ENCODE data around the gene ECI1.
"Not testable (repeated sequence)": the region's sequence is repeated elsewhere in the genome, so short reads cannot be mapped to it uniquely, and the experiment has no call there.

ECI1 gene

GRCh38 chr16:2211923-2212347 lies 39.5 kb downstream of the ECI1 start:
- no peak for DNase-seq (ENCODE audit: low read depth in 2 of 2)

GRCh38 chr16:2210386-2211365 lies 40.7 kb downstream of the ECI1 start, which contains the start of gene BRICD5:
Gene BRICD5, minus strand, starts transcription at chr16:2210863. Its CDS starts 30 bp downstream, at chr16:2210833.
- no peak for DNase-seq (ENCODE audit: low read depth in 2 of 2)

GRCh38 chr16:2210009-2210332 lies 41.4 kb downstream of the ECI1 start:
- no peak for DNase-seq (ENCODE audit: low read depth in 2 of 2)

- DNase-seq (ENCODE audit: low read depth in 2 of 2), result no peak
Observed at GRCh38 chr16:2209258-2210008, 42.0 kb downstream of the ECI1 start.

GRCh38 chr16:2208772-2209171 lies 42.6 kb downstream of the ECI1 start:
- no peak for DNase-seq (ENCODE audit: low read depth in 2 of 2)

- DNase-seq (ENCODE audit: low read depth in 2 of 2), result no peak
Observed at GRCh38 chr16:2208308-2208707, 43.1 kb downstream of the ECI1 start.

- no peak for DNase-seq (ENCODE audit: low read depth in 2 of 2)
Observed at GRCh38 chr16:2207872-2208271, 43.5 kb downstream of the ECI1 start.

- DNase-seq (ENCODE audit: low read depth in 2 of 2), result no peak
Observed at GRCh38 chr16:2206780-2207433, 44.5 kb downstream of the ECI1 start.

GRCh38 chr16:2206420-2206779 lies 45.0 kb downstream of the ECI1 start:
- DNase-seq (ENCODE audit: low read depth in 2 of 2), result no peak

GRCh38 chr16:2205967-2206313 lies 45.4 kb downstream of the ECI1 start:
- no peak for DNase-seq (ENCODE audit: low read depth in 2 of 2)

- DNase-seq (ENCODE audit: low read depth in 2 of 2), result peak; percentile 81 to 87
Observed at GRCh38 chr16:2205104-2205966, 46.1 kb downstream of the ECI1 start, which contains the start of gene MLST8. Gene MLST8, plus strand, starts transcription at chr16:2205454. Its CDS starts 632 bp downstream, at chr16:2206086.

- DNase-seq (ENCODE audit: low read depth in 2 of 2), result no peak
Observed at GRCh38 chr16:2204416-2205103, 46.8 kb downstream of the ECI1 start.

- DNase-seq (ENCODE audit: low read depth in 2 of 2), result not testable (repeated sequence)
Observed at GRCh38 chr16:2203119-2203688, 48.2 kb downstream of the ECI1 start.

GRCh38 chr16:2200313-2200712 lies 51.1 kb downstream of the ECI1 start:
- no peak for DNase-seq (ENCODE audit: low read depth in 2 of 2)

GRCh38 chr16:2199621-2200139 lies 51.7 kb downstream of the ECI1 start:
- no peak for DNase-seq (ENCODE audit: low read depth in 2 of 2)

- DNase-seq (ENCODE audit: low read depth in 2 of 2), result no peak
Observed at GRCh38 chr16:2199095-2199494, 52.3 kb downstream of the ECI1 start.

GRCh38 chr16:2198283-2198682 lies 53.1 kb downstream of the ECI1 start:
- DNase-seq (ENCODE audit: low read depth in 2 of 2), result no peak

- DNase-seq (ENCODE audit: low read depth in 2 of 2), result no peak
Observed at GRCh38 chr16:2197765-2198164, 53.6 kb downstream of the ECI1 start.

- DNase-seq (ENCODE audit: low read depth in 2 of 2), result no peak
Observed at GRCh38 chr16:2196981-2197511, 54.3 kb downstream of the ECI1 start.

Measured in activated CD4-positive, alpha-beta T cell treated with anti-CD3 and anti-CD28 coated beads for 24 hours (primary cell).